ENCODE measurements around the gene METAP1D.
A peak's percentile ranks its signal among the peaks of the same experiment; 100 is the strongest.

Gene METAP1D

DNA sequence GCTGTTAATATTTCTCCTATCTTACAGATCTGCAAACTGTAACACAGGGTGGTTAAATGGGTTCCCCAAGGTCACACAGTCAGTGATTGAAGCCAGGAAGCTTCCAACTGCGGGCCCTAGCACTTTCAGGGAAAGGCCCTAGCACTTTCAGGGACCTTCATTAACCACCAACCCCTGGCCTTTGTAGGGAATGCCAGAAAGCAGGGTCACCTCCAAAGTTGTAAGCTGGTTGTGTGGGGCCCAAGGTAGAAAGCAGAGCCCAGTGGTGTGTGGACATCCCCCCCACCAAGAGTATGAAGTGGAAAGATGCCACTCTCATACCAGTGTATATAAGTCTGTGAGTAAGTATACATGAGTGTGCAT is 98.5 kb downstream of the METAP1D start:
- no peak overlapping the region for H3K27ac ChIP-seq

DNA sequence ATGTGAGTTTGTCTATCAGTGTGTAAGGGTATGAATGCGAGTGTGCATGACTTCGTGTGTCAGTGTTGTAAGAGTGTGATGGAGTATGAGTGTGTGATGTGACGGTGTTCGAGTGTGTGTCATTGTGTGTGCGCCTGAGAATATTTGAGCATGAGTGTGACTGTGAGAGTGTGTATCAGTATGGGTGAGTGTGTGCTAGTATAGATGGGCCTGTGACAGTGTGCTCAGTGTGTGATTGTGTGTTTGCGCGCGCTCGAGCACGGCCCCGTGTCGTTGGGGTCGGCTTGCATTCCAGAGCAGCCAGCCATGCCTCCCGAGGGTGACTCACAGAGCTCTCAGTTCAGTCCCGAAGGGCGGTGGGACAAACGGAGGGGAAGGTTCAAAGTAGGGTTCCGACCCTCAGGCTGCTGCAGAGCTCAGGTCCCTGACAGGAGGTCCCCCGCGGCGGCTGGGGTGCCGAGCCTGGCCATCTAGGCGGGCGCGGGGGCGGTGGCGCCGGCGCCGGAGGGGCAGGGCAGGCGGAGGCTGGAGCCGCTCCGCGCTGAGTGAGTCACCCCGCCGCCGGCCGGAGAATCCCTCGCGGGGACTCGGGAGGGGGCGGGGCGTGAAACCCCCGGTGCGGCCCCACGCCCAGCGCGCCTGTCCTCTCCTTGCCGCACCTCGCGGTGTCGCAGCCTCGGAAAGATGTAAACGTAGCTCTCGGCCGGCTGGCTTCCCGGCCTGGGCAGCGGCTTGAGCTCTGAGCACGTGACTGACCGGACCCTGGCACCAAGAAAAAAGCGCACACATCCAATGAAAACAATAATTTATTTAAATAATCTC is 99.1 kb downstream of the METAP1D start:
- Histone ChIP-seq H3K36me3 (no peaks in the 10 kb centered on the region), H3K9me3 (ENCODE audit: severe bottlenecking) (no peaks in the 10 kb centered on the region), H3K27me3 (ENCODE audit: insufficient read depth, low read depth, severe bottlenecking) (peaks cover 89% of the 10 kb centered on the region), H3K27ac (no peak overlapping the region), H3K4me3 (ENCODE audit: low read depth, low read length) (peak overlapping the region; percentile 15)
- TF ChIP-seq, protein P1, sequence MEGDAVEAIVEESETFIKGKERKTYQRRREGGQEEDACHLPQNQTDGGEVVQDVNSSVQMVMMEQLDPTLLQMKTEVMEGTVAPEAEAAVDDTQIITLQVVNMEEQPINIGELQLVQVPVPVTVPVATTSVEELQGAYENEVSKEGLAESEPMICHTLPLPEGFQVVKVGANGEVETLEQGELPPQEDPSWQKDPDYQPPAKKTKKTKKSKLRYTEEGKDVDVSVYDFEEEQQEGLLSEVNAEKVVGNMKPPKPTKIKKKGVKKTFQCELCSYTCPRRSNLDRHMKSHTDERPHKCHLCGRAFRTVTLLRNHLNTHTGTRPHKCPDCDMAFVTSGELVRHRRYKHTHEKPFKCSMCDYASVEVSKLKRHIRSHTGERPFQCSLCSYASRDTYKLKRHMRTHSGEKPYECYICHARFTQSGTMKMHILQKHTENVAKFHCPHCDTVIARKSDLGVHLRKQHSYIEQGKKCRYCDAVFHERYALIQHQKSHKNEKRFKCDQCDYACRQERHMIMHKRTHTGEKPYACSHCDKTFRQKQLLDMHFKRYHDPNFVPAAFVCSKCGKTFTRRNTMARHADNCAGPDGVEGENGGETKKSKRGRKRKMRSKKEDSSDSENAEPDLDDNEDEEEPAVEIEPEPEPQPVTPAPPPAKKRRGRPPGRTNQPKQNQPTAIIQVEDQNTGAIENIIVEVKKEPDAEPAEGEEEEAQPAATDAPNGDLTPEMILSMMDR (IDR thresholded peaks at IDR 0.05; ENCODE audit: low read depth, low read length) = no peak
- DNase-seq = peak; percentile 42

More for the DNA sequence above, 98.5 kb downstream of the METAP1D start:
- Histone ChIP-seq H3K9me3 (ENCODE audit: severe bottlenecking) (no peaks in the 10 kb centered on the region), H3K27me3 (ENCODE audit: insufficient read depth, low read depth, severe bottlenecking) (peaks cover 92% of the 10 kb centered on the region), H3K36me3 (no peaks in the 10 kb centered on the region), H3K4me3 (ENCODE audit: low read depth, low read length) (no peak overlapping the region)
- TF ChIP-seq, protein P1 (IDR thresholded peaks at IDR 0.05; ENCODE audit: low read depth, low read length) = no peak
- DNase-seq = no peak

DNA sequence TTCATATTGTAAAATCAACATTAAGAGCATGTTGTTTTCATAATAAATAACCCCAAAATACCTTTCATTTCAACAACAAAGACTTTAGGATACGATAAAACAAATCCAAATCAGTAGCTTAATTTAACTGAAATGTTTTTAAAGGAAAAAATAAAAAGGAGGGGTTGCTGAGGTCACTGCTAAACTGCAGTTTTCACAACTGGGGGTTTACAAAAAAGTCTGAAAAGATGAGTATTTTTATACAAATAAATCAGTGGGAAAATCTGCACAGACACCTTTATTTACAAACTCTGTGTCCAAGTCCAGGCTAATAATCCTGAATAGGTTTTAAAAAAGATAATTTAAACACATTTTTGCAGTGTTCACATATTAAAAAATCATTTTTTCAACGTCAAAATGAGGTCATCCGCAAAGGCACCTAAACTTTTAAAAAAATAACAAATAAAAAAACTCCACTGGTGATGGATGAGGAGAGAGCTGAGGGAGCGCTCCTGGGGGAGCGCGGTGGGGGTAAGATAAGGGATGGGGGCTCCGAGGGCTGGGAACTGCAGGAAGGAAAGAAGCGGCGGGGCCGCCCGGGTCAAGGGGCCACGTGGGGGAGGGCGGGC is 99.8 kb downstream of the METAP1D start:
- DNase-seq = no peak
- TF ChIP-seq, protein P1 (IDR thresholded peaks at IDR 0.05; ENCODE audit: low read depth, low read length) = no peak
- Histone ChIP-seq H3K27me3 (ENCODE audit: insufficient read depth, low read depth, severe bottlenecking) (peaks cover 82% of the 10 kb centered on the region), H3K9me3 (ENCODE audit: severe bottlenecking) (no peaks in the 10 kb centered on the region), H3K36me3 (no peaks in the 10 kb centered on the region), H3K27ac (no peak overlapping the region), H3K4me3 (ENCODE audit: low read depth, low read length) (peak overlapping the region; percentile 49)

GRCh38 chr2:172100080-172100934 is 100.6 kb downstream of the METAP1D start:
- peaks cover 76% of the 10 kb centered on the region for H3K27me3 ChIP-seq (ENCODE audit: insufficient read depth, low read depth, severe bottlenecking)
- no peak overlapping the region for H3K27ac ChIP-seq
- no peaks in the 10 kb centered on the region for H3K36me3 ChIP-seq
- TF ChIP-seq, protein P1 (IDR thresholded peaks at IDR 0.05; ENCODE audit: low read depth, low read length) = no peak
- H3K4me3 ChIP-seq (ENCODE audit: low read depth, low read length) = peak overlapping the region; percentile 49
- DNase-seq = no peak
- H3K9me3 ChIP-seq (ENCODE audit: severe bottlenecking) = no peaks in the 10 kb centered on the region

GRCh38 chr2:172100935-172101820 is 101.4 kb downstream of the METAP1D start:
- Histone ChIP-seq H3K4me3 (ENCODE audit: low read depth, low read length) (peak overlapping the region; percentile 49), H3K27me3 (ENCODE audit: insufficient read depth, low read depth, severe bottlenecking) (peaks cover 72% of the 10 kb centered on the region), H3K27ac (no peak overlapping the region), H3K36me3 (no peaks in the 10 kb centered on the region), H3K9me3 (ENCODE audit: severe bottlenecking) (no peaks in the 10 kb centered on the region)
- TF ChIP-seq, protein P1 (IDR thresholded peaks at IDR 0.05; ENCODE audit: low read depth, low read length) = no peak
- DNase-seq = no peak

Measured in WERI-Rb-1 (cell line).